Measurements from ENCODE around the gene CRELD1.

- TF ChIP-seq TAF1 (IDR thresholded peaks at IDR 0.05; ENCODE audit: borderline replicate concordance, low read depth, low read length) (no peak), NFIC (IDR thresholded peaks at IDR 0.05; ENCODE audit: low read depth, low read length) (no peak), SP1 (IDR thresholded peaks at IDR 0.05; ENCODE audit: low read depth, low read length) (no peak), RAD21 (IDR thresholded peaks at IDR 0.05; ENCODE audit: insufficient read depth, low read depth, low read length) (no peak)
- TF ChIP-seq, protein P1, sequence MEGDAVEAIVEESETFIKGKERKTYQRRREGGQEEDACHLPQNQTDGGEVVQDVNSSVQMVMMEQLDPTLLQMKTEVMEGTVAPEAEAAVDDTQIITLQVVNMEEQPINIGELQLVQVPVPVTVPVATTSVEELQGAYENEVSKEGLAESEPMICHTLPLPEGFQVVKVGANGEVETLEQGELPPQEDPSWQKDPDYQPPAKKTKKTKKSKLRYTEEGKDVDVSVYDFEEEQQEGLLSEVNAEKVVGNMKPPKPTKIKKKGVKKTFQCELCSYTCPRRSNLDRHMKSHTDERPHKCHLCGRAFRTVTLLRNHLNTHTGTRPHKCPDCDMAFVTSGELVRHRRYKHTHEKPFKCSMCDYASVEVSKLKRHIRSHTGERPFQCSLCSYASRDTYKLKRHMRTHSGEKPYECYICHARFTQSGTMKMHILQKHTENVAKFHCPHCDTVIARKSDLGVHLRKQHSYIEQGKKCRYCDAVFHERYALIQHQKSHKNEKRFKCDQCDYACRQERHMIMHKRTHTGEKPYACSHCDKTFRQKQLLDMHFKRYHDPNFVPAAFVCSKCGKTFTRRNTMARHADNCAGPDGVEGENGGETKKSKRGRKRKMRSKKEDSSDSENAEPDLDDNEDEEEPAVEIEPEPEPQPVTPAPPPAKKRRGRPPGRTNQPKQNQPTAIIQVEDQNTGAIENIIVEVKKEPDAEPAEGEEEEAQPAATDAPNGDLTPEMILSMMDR (IDR thresholded peaks at IDR 0.05 in 2 of 3, conservative IDR thresholded peaks at IDR 0.05 in 1 of 3; ENCODE audit: control insufficient read depth in 2 of 3, extremely low read depth in 1 of 3, insufficient read depth in 1 of 3, low read depth in 3 of 3, low read length in 3 of 3): no peak
Measured at GRCh38 chr3:9909221-9910013, 24.2 kb upstream of the CRELD1 start.
